ENCODE measurements around the gene DDHD1.
"Not testable (repeated sequence)": the region's sequence is repeated elsewhere in the genome, so short reads cannot be mapped to it uniquely, and the experiment has no call there.

Gene DDHD1

DNA sequence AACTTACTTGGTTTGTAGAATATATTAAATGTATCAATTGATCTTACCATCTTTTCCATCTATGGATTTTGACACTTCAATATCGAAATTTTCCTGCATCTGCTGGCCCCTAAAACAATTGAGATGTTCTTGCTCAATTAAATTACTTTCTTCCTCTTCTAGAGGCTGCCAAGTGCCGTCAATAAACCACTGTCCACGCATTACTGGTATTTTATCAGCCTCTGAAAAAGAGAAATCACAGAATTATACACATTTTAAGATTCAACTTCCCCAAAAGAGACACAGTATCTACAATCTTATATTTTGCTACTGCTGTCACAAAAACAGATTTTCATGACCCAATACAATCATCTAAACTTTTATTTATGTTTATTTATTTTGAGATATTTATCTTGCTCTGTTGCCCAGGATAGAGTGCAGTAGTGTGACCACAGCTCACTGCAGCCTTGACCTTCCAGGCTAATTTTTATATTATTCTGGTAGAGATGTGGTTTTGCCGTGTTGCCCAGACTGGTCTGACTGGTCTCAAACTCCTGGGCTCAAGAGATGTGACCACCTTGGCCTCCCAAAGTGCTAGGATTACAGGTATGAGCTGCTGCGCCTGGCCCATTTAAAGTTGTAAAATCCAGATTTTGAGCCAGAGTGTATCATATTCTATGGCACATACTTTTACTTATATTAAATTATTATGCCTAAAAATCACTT, 49.3 kb downstream of the DDHD1 start:
- Mint-ChIP-seq H3K4me3 (no peak overlapping the region), H3K4me1 (peaks cover 7% of the 10 kb centered on the region), H3K9me3 (no peaks in the 10 kb centered on the region), H3K27ac (no peak overlapping the region), H3K36me3 (peaks cover 50% of the 10 kb centered on the region)
- DNase-seq (ENCODE audit: low spot score in 2 of 2) (no peak), ATAC-seq (no peak)

- DNase-seq (ENCODE audit: low spot score in 2 of 2) (no peak), ATAC-seq (no peak)
- H3K27ac Mint-ChIP-seq, result no peak overlapping the region
- peaks cover 57% of the 10 kb centered on the region for H3K36me3 Mint-ChIP-seq
- peaks cover 2% of the 10 kb centered on the region for H3K4me1 Mint-ChIP-seq
- H3K9me3 Mint-ChIP-seq, result no peaks in the 10 kb centered on the region
- H3K4me3 Mint-ChIP-seq, result no peak overlapping the region
Observed at GRCh38 chr14:53093206-53093605, 59.9 kb downstream of the DDHD1 start.

GRCh38 chr14:53090853-53091252, 62.3 kb downstream of the DDHD1 start:
- Mint-ChIP-seq H3K27ac (no peak overlapping the region), H3K4me1 (peaks cover 14% of the 10 kb centered on the region), H3K9me3 (no peaks in the 10 kb centered on the region), H3K4me3 (no peak overlapping the region), H3K36me3 (peaks cover 72% of the 10 kb centered on the region)
- ATAC-seq (no peak), DNase-seq (ENCODE audit: low spot score in 2 of 2) (no peak)

DNA sequence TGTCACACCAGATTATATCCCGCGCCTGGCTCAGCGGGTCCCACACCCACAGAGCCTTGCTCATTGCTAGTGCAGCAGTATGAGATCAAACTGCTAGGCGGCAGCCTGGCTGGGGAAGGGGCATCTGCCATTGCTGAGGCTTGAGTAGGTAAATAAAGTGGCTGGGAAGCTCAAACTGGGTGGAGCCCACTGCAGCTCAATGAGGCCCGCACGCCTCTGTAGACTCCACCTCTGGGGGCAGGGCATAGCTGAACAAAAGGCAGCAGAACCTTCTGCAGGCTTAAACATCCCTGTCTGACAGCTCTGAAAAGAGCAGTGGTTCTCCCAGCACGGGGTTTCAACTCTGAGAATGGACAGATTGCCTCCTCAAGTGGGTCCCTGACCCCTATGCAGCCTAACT, 68.2 kb downstream of the DDHD1 start:
- not testable (repeated sequence) for H3K27ac Mint-ChIP-seq; ATAC-seq; H3K4me3 Mint-ChIP-seq; H3K9me3 Mint-ChIP-seq; DNase-seq (ENCODE audit: low spot score in 2 of 2)
- peaks cover 84% of the 10 kb centered on the region for H3K36me3 Mint-ChIP-seq
- peaks cover 23% of the 10 kb centered on the region for H3K4me1 Mint-ChIP-seq

GRCh38 chr14:53064475-53064874, 88.6 kb downstream of the DDHD1 start:
- Mint-ChIP-seq H3K9me3 (no peaks in the 10 kb centered on the region), H3K36me3 (peaks cover 66% of the 10 kb centered on the region), H3K4me1 (peaks cover 9% of the 10 kb centered on the region), H3K27ac (no peak overlapping the region), H3K4me3 (no peak overlapping the region)
- ATAC-seq (no peak), DNase-seq (ENCODE audit: low spot score in 2 of 2) (no peak)

- no peak for ATAC-seq
- no peak for DNase-seq (ENCODE audit: low spot score in 2 of 2)
- H3K36me3 Mint-ChIP-seq, result peaks cover 68% of the 10 kb centered on the region
- no peak overlapping the region for H3K4me3 Mint-ChIP-seq
- H3K27ac Mint-ChIP-seq, result no peak overlapping the region
- no peaks in the 10 kb centered on the region for H3K9me3 Mint-ChIP-seq
- H3K4me1 Mint-ChIP-seq, result peaks cover 9% of the 10 kb centered on the region
Observed at GRCh38 chr14:53062856-53063255, 90.3 kb downstream of the DDHD1 start.

GRCh38 chr14:53060046-53060445, 93.1 kb downstream of the DDHD1 start:
- peaks cover 73% of the 10 kb centered on the region for H3K36me3 Mint-ChIP-seq
- H3K27ac Mint-ChIP-seq, result peak overlapping the region; percentile 15
- no peaks in the 10 kb centered on the region for H3K9me3 Mint-ChIP-seq
- ATAC-seq (peak; percentile 66), DNase-seq (ENCODE audit: low spot score in 2 of 2) (no peak)
- no peak overlapping the region for H3K4me3 Mint-ChIP-seq
- H3K4me1 Mint-ChIP-seq, result peaks cover 9% of the 10 kb centered on the region

DNA sequence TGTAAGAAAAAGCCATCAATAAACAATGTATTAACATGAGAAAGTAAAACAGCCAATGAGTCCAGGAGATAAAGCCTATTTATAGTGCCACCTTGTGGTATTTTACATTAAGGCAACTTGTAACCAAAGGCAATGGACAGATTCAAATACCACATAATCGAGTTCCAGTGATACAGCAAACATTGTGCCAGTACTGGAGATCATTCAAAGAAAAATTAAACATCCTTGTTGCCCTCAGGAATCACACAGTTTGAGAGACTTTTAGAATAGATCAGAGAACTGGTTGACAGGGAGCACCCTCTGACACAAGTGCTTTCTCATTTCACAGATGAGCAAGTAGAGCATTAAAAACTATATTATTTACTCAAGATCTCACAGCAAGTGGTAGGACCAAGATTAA, 98.1 kb downstream of the DDHD1 start:
- peaks cover 89% of the 10 kb centered on the region for H3K36me3 Mint-ChIP-seq
- peak overlapping the region; percentile 40 for H3K27ac Mint-ChIP-seq
- peak; percentile 44 for ATAC-seq
- H3K9me3 Mint-ChIP-seq, result no peaks in the 10 kb centered on the region
- H3K4me1 Mint-ChIP-seq, result peaks cover under 1% of the 10 kb centered on the region
- DNase-seq (ENCODE audit: low spot score in 2 of 2), result no peak
- no peak overlapping the region for H3K4me3 Mint-ChIP-seq

- Mint-ChIP-seq H3K27ac (no peak overlapping the region), H3K36me3 (peaks cover 89% of the 10 kb centered on the region), H3K9me3 (no peaks in the 10 kb centered on the region), H3K4me1 (no peaks in the 10 kb centered on the region), H3K4me3 (no peak overlapping the region)
- ATAC-seq (no peak), DNase-seq (ENCODE audit: low spot score in 2 of 2) (no peak)
Observed at GRCh38 chr14:53054457-53054856, 98.7 kb downstream of the DDHD1 start.

GRCh38 chr14:53048631-53049030, 104.5 kb downstream of the DDHD1 start:
- no peak overlapping the region for H3K27ac Mint-ChIP-seq
- no peaks in the 10 kb centered on the region for H3K4me1 Mint-ChIP-seq
- ATAC-seq (no peak), DNase-seq (ENCODE audit: low spot score in 2 of 2) (no peak)
- H3K36me3 Mint-ChIP-seq, result peaks cover 85% of the 10 kb centered on the region
- no peaks in the 10 kb centered on the region for H3K9me3 Mint-ChIP-seq
- H3K4me3 Mint-ChIP-seq, result no peak overlapping the region

- no peak for ATAC-seq
- H3K27ac Mint-ChIP-seq, result no peak overlapping the region
- peaks cover 85% of the 10 kb centered on the region for H3K36me3 Mint-ChIP-seq
- no peak overlapping the region for H3K4me3 Mint-ChIP-seq
- H3K4me1 Mint-ChIP-seq, result no peaks in the 10 kb centered on the region
- H3K9me3 Mint-ChIP-seq, result no peaks in the 10 kb centered on the region
- DNase-seq (ENCODE audit: low spot score in 2 of 2), result no peak
Observed at GRCh38 chr14:53047307-53048069, 105.6 kb downstream of the DDHD1 start.

- Mint-ChIP-seq H3K4me3 (no peak overlapping the region), H3K4me1 (no peaks in the 10 kb centered on the region), H3K27ac (no peak overlapping the region), H3K9me3 (no peaks in the 10 kb centered on the region), H3K36me3 (peaks cover 85% of the 10 kb centered on the region)
- ATAC-seq (no peak), DNase-seq (ENCODE audit: low spot score in 2 of 2) (no peak)
Observed at GRCh38 chr14:53044486-53044885, 108.6 kb downstream of the DDHD1 start.

- ATAC-seq (no peak), DNase-seq (ENCODE audit: low spot score in 2 of 2) (no peak)
- Mint-ChIP-seq H3K4me3 (no peak overlapping the region), H3K9me3 (no peaks in the 10 kb centered on the region), H3K4me1 (no peaks in the 10 kb centered on the region), H3K27ac (no peak overlapping the region), H3K36me3 (peaks cover 86% of the 10 kb centered on the region)
Observed at GRCh38 chr14:53043027-53043581, 110.0 kb downstream of the DDHD1 start.

DNA sequence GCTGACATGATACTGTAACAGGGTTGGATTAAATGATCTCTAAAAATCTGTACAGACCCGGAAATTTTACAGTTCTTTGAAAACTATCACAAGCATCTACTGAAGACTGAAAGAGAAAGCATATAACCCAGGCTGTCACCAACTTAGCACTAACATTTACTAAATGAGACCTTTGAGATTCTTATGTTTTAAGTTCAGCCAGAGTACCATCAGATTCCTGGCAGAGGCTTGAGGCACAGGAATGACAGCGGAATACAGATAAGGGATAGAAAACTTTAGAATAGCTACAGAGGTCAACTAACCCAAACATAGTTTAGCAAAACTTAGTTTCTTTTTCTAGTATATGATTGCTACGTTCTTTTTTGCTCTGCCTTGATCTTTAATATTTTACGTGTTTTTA, 110.6 kb downstream of the DDHD1 start:
- H3K27ac Mint-ChIP-seq, result no peak overlapping the region
- no peaks in the 10 kb centered on the region for H3K4me1 Mint-ChIP-seq
- H3K9me3 Mint-ChIP-seq, result no peaks in the 10 kb centered on the region
- DNase-seq (ENCODE audit: low spot score in 2 of 2) (no peak), ATAC-seq (no peak)
- H3K36me3 Mint-ChIP-seq, result peaks cover 85% of the 10 kb centered on the region
- H3K4me3 Mint-ChIP-seq, result no peak overlapping the region

GRCh38 chr14:53041067-53041466, 112.1 kb downstream of the DDHD1 start:
- Mint-ChIP-seq H3K9me3 (no peaks in the 10 kb centered on the region), H3K4me1 (no peaks in the 10 kb centered on the region), H3K4me3 (no peak overlapping the region), H3K36me3 (peaks cover 82% of the 10 kb centered on the region), H3K27ac (no peak overlapping the region)
- DNase-seq (ENCODE audit: low spot score in 2 of 2) (no peak), ATAC-seq (no peak)

- H3K4me3 Mint-ChIP-seq, result no peak overlapping the region
- ATAC-seq (no peak), DNase-seq (ENCODE audit: low spot score in 2 of 2) (no peak)
- H3K36me3 Mint-ChIP-seq, result peaks cover 77% of the 10 kb centered on the region
- no peaks in the 10 kb centered on the region for H3K4me1 Mint-ChIP-seq
- no peaks in the 10 kb centered on the region for H3K9me3 Mint-ChIP-seq
- no peak overlapping the region for H3K27ac Mint-ChIP-seq
Observed at GRCh38 chr14:53038629-53039028, 114.5 kb downstream of the DDHD1 start.

Data from stimulated activated effector memory CD8-positive, alpha-beta T cell treated with anti-CD3 and anti-CD28 coated beads, Interleukin-12 subunit alpha, Interleukin-12 subunit beta, amount 100 ng/mL, for 72 hours (primary cell).